ENCODE data around the gene ARSJ.

DNA sequence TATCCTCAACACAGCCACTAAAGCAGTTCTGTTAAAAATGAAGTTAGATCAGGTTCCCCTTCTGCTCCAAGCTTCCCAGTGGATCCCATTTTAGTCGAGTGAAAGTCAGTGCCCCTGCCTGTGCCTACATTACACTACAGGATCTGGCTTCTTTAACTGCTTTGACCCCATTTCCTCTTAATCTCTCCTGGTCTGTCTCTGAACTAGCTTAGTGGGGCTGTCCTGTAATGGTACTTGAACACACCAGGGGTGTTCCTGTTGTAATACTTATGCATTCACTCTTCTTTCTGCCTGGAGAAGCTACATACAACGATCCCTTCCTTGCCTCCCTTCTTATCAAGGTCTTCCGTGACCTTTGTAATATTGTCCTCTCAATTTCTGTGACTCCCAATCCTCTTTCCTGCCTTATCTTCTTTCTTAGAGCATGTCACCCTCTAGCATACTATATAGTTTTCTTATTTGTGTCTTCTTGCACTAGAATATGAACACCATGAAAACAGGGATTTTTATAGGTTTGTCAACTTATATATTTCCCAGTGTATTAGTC is 16.7 kb downstream of the ARSJ start:
- TF ChIP-seq, protein P1, sequence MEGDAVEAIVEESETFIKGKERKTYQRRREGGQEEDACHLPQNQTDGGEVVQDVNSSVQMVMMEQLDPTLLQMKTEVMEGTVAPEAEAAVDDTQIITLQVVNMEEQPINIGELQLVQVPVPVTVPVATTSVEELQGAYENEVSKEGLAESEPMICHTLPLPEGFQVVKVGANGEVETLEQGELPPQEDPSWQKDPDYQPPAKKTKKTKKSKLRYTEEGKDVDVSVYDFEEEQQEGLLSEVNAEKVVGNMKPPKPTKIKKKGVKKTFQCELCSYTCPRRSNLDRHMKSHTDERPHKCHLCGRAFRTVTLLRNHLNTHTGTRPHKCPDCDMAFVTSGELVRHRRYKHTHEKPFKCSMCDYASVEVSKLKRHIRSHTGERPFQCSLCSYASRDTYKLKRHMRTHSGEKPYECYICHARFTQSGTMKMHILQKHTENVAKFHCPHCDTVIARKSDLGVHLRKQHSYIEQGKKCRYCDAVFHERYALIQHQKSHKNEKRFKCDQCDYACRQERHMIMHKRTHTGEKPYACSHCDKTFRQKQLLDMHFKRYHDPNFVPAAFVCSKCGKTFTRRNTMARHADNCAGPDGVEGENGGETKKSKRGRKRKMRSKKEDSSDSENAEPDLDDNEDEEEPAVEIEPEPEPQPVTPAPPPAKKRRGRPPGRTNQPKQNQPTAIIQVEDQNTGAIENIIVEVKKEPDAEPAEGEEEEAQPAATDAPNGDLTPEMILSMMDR (IDR thresholded peaks at IDR 0.05) = no peak
- TF ChIP-seq POLR2AphosphoS5 (IDR thresholded peaks at IDR 0.05) (no peak), POLR2A (IDR thresholded peaks at IDR 0.05) (no peak)
